22Rv1 (cell line): ENCODE results near the gene ACER3.

Source experiments
- ZFX ChIP-seq: fragments of 450-650 bp; IDR thresholded peaks from 2 replicates; pipeline ENCODE4 v1.6.1; 2017; ENCODE audit warnings: antibody characterized with exemption, borderline replicate concordance
- TF ChIP-seq, protein P1 (sequence below): fragments of 450-650 bp; IDR thresholded peaks from 2 replicates; pipeline ENCODE4 v1.5.1; 2017; ENCODE audit warnings: mild to moderate bottlenecking

DNA sequence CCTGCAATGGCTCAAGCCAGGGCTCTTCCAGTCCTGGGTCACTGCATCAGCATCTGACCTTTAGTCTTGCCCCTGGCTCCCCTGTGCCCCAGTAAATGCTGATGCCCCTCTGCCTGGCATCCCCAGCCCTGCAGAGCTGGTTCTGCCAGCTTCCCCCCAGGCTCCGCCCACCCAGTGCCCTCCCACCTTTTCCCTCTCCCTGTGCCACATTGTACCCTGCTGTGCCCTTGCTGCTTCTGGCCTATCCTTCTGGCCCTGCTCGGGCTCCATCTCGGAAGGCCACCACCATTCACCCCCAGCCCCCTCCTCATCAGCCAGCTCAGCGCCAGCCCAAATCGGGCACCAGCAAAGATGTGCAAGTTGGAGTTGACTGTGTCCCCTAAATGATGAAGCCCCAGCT lies 213.5 kb downstream of the ACER3 start:
- TF ChIP-seq, protein P1, sequence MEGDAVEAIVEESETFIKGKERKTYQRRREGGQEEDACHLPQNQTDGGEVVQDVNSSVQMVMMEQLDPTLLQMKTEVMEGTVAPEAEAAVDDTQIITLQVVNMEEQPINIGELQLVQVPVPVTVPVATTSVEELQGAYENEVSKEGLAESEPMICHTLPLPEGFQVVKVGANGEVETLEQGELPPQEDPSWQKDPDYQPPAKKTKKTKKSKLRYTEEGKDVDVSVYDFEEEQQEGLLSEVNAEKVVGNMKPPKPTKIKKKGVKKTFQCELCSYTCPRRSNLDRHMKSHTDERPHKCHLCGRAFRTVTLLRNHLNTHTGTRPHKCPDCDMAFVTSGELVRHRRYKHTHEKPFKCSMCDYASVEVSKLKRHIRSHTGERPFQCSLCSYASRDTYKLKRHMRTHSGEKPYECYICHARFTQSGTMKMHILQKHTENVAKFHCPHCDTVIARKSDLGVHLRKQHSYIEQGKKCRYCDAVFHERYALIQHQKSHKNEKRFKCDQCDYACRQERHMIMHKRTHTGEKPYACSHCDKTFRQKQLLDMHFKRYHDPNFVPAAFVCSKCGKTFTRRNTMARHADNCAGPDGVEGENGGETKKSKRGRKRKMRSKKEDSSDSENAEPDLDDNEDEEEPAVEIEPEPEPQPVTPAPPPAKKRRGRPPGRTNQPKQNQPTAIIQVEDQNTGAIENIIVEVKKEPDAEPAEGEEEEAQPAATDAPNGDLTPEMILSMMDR, result no peak
- no peak for TF ChIP-seq ZFX
